HG03571 (cell line): Measurements from ENCODE around the gene PCID2.

Experiments used
- ATAC-seq: cut with Tn5 transposase; IDR thresholded peaks from one replicate; pipeline ENCODE4 v1.9.1; 2021; ENCODE audit not compliant: unreplicated experiment

The PCID2 gene

GRCh38 chr13:113187883-113188665 is 20.4 kb downstream of the PCID2 start:
- ATAC-seq: no peak

GRCh38 chr13:113187263-113187669 is 21.2 kb downstream of the PCID2 start:
- ATAC-seq: no peak

DNA sequence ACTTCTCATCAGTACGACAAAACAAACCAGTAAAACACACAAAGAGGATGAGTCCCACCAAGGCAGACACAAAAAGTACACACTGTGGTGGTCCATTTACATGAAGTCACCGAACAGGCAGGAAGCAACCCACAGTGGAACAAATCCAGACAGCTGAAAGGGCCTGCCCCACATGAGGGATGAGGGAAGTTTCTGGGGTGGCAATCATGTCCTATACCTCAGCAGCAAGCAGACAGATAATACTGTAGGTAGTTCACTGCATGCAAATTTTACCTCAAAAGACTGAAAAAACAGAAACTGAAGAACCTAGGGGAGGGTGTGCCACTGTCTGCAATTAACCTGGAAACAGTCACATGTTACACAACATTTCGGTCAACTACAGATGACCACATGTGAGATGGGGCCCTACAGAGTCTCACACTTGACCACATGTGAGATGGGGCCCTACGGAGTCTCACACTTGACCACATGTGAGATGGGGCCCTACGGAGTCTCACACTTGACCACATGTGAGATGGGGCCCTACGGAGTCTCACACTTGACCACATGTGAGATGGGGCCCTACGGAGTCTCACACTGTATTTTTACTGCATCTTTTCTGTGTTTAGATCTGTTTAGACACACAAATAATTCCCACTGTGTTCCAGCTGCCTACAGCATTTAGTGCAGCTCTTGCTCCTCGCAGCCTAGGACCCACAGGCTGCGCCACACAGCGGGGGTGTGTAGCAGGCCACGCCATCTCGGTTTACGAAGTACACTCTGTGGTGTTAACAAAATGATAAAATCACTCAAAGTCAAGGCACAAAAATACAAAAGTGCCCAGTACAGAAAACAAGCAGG is 22.2 kb downstream of the PCID2 start:
- peak; percentile 89 for ATAC-seq

DNA sequence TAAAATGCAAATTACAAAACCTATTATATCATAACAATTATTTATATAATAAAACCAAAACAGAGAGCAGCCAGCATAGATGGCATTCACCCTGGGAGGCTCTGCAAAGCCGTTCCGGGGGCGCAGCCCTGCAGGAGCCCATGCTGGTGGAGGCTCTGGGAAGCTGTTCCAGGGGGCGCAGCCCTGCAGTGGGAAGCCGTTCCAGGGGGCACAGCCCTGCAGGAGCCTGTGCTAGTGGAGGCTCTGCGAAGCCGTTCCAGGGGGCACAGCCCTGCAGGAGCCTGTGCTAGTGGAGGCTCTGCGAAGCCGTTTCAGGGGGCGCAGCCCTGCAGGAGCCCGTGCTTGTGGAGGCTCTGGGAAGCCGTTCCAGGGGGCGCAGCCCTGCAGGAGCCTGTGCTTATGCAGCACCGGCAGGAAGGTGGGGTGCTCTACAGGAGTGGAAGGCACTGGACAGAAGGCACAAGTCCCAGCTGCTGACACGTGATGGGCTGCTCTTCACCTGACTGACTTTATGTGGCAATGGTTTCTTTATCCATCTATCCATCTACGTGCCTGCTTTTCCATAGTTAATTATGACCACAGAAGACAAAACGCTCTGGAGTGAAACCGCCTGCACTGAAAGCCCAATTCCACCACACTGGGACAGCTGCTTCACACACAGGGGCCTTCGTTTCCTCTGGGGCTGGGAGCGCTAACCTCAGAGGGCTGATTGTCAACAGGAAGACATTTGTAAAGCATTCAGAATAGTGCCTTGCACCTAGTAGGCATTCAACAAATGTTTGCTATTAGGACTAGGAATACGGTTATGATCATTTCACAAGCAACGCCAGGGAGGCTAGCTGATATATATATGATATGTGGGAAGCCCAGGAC is 23.7 kb downstream of the PCID2 start:
- ATAC-seq: no peak

- no peak for ATAC-seq
Measured at GRCh38 chr13:113183450-113184129, 24.9 kb downstream of the PCID2 start.

DNA sequence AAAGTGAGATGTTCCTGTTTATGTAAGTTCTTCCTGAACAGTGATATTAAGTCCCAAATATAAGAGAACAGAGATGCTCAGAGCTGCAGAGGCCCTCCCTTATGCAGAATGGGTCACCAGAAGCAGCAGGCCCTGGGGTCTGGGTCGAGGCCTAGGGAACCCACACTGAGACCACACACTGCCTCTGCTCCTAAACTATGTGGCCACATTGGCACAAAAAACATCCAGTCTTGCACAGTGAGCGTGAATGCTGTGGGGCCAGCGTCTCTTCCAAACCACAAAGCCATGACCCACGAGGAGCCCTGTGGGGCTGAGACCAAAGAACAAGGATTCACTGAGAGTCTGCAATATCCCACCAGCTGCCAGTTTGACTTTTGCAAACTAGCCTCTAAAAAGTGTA is 26.4 kb downstream of the PCID2 start:
- no peak for ATAC-seq

- ATAC-seq: no peak
Measured at GRCh38 chr13:113179374-113180230, 28.9 kb downstream of the PCID2 start.

DNA sequence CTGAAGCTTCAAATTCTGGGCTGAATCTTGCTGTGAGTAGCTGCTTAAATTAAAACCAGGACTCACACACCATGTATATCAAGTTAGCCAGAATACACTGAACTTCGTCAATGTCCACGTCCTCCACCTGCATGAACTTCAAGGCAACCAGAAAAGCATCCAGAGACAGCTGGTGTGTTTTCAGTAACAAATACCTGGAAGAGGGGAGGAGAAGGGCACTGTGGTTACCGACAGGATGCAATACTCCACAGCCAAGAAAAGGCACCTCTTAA is 29.6 kb downstream of the PCID2 start:
- no peak for ATAC-seq

- no peak for ATAC-seq
Measured at GRCh38 chr13:113178070-113178895, 30.2 kb downstream of the PCID2 start.

DNA sequence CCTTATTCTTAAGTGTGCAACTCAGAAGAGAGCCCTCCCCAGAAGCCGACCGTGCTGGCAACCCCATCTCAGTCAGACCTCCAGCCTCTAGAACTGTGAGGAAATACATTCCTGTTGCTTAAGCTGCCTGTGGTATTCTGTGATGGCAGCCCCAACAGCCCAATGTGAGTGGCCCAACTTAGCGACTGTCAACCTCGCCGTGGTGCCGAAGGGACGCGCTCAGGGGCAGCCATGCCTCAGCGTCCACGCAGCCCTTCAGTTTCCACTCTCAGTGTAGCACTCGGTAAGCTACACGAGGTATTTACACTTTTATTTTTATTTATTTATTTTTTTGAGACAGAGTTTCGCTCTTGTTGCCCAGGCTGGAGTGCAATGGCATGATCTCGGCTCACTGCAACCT is 31.6 kb downstream of the PCID2 start:
- no peak for ATAC-seq

GRCh38 chr13:113176280-113176679 is 32.2 kb downstream of the PCID2 start:
- ATAC-seq: no peak

GRCh38 chr13:113172419-113172926 is 36.0 kb downstream of the PCID2 start:
- no peak for ATAC-seq

DNA sequence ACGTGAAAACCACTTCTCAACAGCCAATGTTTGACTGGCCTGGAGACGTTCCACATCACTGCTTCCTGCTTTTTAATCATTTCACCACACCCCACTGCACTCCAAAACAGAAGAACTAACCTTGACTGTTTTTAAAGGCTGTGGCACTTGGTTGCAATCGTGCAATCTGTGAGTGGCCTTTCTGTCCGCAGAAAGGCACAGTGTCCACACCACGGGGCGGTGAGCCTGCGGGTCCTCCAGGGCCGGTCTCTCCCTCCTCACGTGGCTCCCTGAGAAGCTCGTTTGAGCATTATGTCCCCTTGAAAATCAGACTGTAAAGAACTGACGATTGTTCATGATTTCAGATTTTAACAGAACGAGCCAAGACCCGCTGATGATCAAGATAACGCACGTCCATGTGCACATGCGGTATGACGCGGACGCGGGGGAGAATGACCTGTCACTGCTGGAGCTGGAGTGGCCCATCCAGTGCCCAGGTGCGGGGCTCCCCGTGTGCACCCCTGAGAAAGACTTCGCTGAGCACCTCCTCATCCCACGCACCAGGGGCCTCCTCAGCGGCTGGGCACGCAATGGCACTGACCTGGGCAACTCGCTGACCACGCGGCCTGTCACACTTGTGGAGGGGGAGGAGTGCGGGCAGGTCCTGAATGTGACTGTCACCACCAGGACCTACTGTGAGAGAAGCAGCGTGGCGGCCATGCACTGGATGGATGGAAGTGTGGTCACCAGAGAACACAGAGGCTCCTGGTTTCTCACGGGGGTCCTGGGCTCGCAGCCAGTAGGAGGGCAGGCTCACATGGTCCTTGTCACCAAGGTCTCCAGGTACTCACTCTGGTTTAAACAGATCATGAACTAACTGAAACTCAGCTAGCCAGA is 37.0 kb downstream of the PCID2 start:
- no peak for ATAC-seq

DNA sequence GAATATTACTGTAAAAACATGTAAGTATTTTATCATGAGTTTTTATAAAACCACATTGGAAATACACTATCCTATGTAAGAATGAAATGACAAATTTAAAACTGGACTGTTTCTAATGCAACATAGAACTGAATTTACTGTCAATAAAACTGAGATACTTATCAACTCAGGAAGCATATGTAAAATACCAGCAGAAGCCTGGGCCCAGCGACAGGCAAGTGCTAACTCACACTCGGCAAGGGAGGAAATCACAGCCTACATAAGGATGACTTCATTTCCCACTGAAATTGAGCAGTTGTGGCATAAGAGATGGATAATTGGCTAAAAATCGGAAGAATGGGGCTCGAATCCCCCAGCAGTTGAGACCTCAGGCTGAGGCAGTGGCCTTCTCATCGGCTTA is 38.0 kb downstream of the PCID2 start:
- no peak for ATAC-seq

- ATAC-seq: no peak
Measured at GRCh38 chr13:113169277-113170272, 38.9 kb downstream of the PCID2 start.

- ATAC-seq: no peak
Measured at GRCh38 chr13:113168211-113168610, 40.3 kb downstream of the PCID2 start.

GRCh38 chr13:113167575-113167974 is 40.9 kb downstream of the PCID2 start:
- no peak for ATAC-seq
